A673 (cell line): Measurements from ENCODE around the gene AP1S2.

Experiments
- CTCF ChIP-seq: fragments of 300-800, 200-600 bp; sonication (generic); conservative IDR thresholded peaks from 2 replicates; pipeline ENCODE4 v1.5.1; 2017; ENCODE audit warnings: low read depth, mild to moderate bottlenecking, antibody characterized with exemption, low read length, moderate library complexity, mixed read lengths
- EZH2 ChIP-seq: fragments of 200-600 bp; sonication (generic); IDR thresholded peaks from 2 replicates; pipeline ENCODE4 v1.6.1; 2017; ENCODE audit warnings: borderline replicate concordance, low read depth, mild to moderate bottlenecking, mixed read lengths, antibody characterized with exemption, low read length; ENCODE audit not compliant: poor library complexity, severe bottlenecking

- no peak for TF ChIP-seq CTCF
- no peak for TF ChIP-seq EZH2
Measured at GRCh38 chrX:15854712-15855567, at the start of gene AP1S2.
